H1 (cell line): Measurements from ENCODE around the gene STOML1. TPM values are rescaled to one million over a fixed set of nuclear protein-coding genes. Genes with fewer than 3 reads are reported as not detected.

Source experiments
- CTBP2 ChIP-seq: IDR thresholded peaks from 2 replicates; pipeline ENCODE4 v1.7.0; 2011; ENCODE audit warnings: borderline replicate concordance, mild to moderate bottlenecking, moderate library complexity, mixed read lengths, low read length; ENCODE audit not compliant: insufficient read depth, insufficient read length
- SP2 ChIP-seq: IDR thresholded peaks from 2 replicates; pipeline ENCODE4 v1.6.1; 2012; ENCODE audit warnings: mild to moderate bottlenecking, low read length, inconsistent platforms
- SP4 ChIP-seq: IDR thresholded peaks from 2 replicates; pipeline ENCODE4 v1.6.1; 2012; ENCODE audit warnings: low read length, inconsistent platforms
- TAF7 ChIP-seq: optimal IDR thresholded peaks from 2 replicates; pipeline ENCODE3; 2011; ENCODE audit warnings: low read depth, mild to moderate bottlenecking, inconsistent platforms, low read length, moderate library complexity, borderline replicate concordance
- TBP ChIP-seq: IDR thresholded peaks from 2 replicates; pipeline ENCODE4 v1.6.1; 2011; ENCODE audit warnings: low read depth, low read length, improper control_type of control experiment
- polyA plus RNA-seq, 7 experiments: library from polyadenylated mRNA; depleted of rRNA in 3 of 7; stranded (reverse) in 5 of 7; unstranded in 2 of 7; fragments of >200 nt in 5 of 7; fragments of 200-250 nt in 2 of 7; gene quantifications; 1 replicate in 5 of 7; 2 replicates in 1 of 7; 4 replicates in 1 of 7; pipeline versions ENCODE4 v1.2.1 to v1.2.3, GENCODE V29; 2011 to 2013; ENCODE audit warnings: missing spikeins in 2 of 7, mixed read lengths in 2 of 7
- total RNA-seq: library from RNA; stranded (reverse); fragmentation: NEBNext Ultra II Directional; extraction: Animal tissue kit (Norgen Biotek cat#: 25700); gene quantifications from 2 replicates; pipeline ENCODE4 v1.2.1, GENCODE V29; 2021

STOML1 gene
- total and polyA plus RNA-seq, 2 of the 8 experiments (the other 6 are each of a cell fraction or from before 2014, with no cell fraction given) = 2.6 to 3.2 TPM

DNA sequence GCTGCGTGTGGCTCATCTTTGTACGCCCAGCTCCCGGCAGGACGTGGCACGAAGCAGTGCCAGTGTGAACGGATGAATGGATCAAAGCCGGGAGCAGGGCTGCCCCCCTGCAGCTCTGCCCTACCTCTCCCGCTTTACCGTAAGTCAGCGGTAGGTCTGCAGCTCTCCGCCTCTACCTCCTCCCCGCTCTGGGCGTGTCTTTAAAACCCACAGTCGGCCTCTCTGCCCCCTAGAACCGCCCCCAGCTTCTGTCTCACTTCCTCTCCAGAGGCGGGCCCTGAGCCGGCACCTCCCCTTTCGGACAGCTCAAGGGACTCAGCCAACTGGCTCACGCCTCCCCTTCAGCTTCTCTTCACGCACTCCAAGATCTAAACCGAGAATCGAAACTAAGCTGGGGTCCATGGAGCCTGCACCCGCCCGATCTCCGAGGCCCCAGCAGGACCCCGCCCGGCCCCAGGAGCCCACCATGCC lies 2.4 kb upstream of the STOML1 start, which contains the start of gene PML (continued):
- 0 out of 2 replicates have a peak, but pooled peaks have one; percentile 19 for TF ChIP-seq SP4
- TF ChIP-seq TBP = peak; percentile 64
- no peak for TF ChIP-seq CTBP2
- peak; percentile 28; the same call in 1 of the 2 replicates for TF ChIP-seq SP2
- TF ChIP-seq TAF7 = no peak
